Activated T-helper 17 cell treated with anti-CD3 and anti-CD28 coated beads, Interleukin-2, amount 50 U/mL, for 72 hours (primary cell): ENCODE data around the gene ACOXL. TPM values are rescaled to one million over a fixed set of nuclear protein-coding genes. Genes with fewer than 3 reads are reported as not detected.
"Not testable (repeated sequence)": the region's sequence is repeated elsewhere in the genome, so short reads cannot be mapped to it uniquely, and the experiment has no call there.

Source experiments
- ATAC-seq: fragments of 150-1000 bp; cut with Tn5 transposase; replicated peaks from 2 replicates; pipeline ENCODE4 v1.10.0; 2021; ENCODE audit warnings: mild to moderate bottlenecking, moderate library complexity
- H3K27ac Mint-ChIP-seq: one replicate; pipeline ENCODE4 v1.8.0; 2022; ENCODE audit warnings: mixed read lengths
- H3K27me3 Mint-ChIP-seq: one replicate; pipeline ENCODE4 v1.8.0; 2022; ENCODE audit warnings: mixed read lengths
- H3K36me3 Mint-ChIP-seq: one replicate; pipeline ENCODE4 v1.8.0; 2022; ENCODE audit warnings: low read depth, mild to moderate bottlenecking, mixed read lengths
- H3K4me1 Mint-ChIP-seq: one replicate; pipeline ENCODE4 v1.8.0; 2022; ENCODE audit warnings: mixed read lengths
- H3K4me3 Mint-ChIP-seq: one replicate; pipeline ENCODE4 v1.8.0; 2022; ENCODE audit warnings: mild to moderate bottlenecking, mixed read lengths
- H3K9me3 Mint-ChIP-seq: one replicate; pipeline ENCODE4 v1.8.0; 2022; ENCODE audit warnings: mixed read lengths
- total RNA-seq, 2 donors: library from RNA; stranded (reverse); gene quantifications; one replicate each; pipeline ENCODE4 v1.2.3, GENCODE V29; 2022

Gene ACOXL
- total RNA-seq, 2 donors from 2014 or later, result 0.34 TPM; not detected in 1

GRCh38 chr2:111042772-111043771 lies 310.7 kb downstream of the ACOXL start:
- Mint-ChIP-seq H3K4me3 (peak overlapping the region; percentile 33), H3K9me3 (no peaks in the 10 kb centered on the region), H3K36me3 (no peaks in the 10 kb centered on the region), H3K27me3 (peaks cover 48% of the 10 kb centered on the region), H3K27ac (no peak overlapping the region), H3K4me1 (peaks cover 14% of the 10 kb centered on the region)
- peak; percentile 86 for ATAC-seq

GRCh38 chr2:111044066-111044465 lies 311.7 kb downstream of the ACOXL start:
- Mint-ChIP-seq H3K4me3 (no peak overlapping the region), H3K36me3 (no peaks in the 10 kb centered on the region), H3K4me1 (peaks cover 14% of the 10 kb centered on the region), H3K27ac (no peak overlapping the region), H3K9me3 (no peaks in the 10 kb centered on the region), H3K27me3 (peaks cover 48% of the 10 kb centered on the region)
- no peak for ATAC-seq

GRCh38 chr2:111045236-111045635 lies 312.9 kb downstream of the ACOXL start:
- Mint-ChIP-seq H3K27me3 (peaks cover 43% of the 10 kb centered on the region), H3K4me1 (peaks cover 16% of the 10 kb centered on the region)
- H3K9me3 Mint-ChIP-seq, H3K36me3 Mint-ChIP-seq, ATAC-seq, H3K27ac Mint-ChIP-seq, H3K4me3 Mint-ChIP-seq: not testable (repeated sequence)

GRCh38 chr2:111045771-111046444 lies 313.5 kb downstream of the ACOXL start:
- Mint-ChIP-seq H3K36me3 (no peaks in the 10 kb centered on the region), H3K9me3 (no peaks in the 10 kb centered on the region), H3K27ac (no peak overlapping the region), H3K4me1 (peaks cover 22% of the 10 kb centered on the region), H3K27me3 (peaks cover 43% of the 10 kb centered on the region), H3K4me3 (no peak overlapping the region)
- ATAC-seq, result no peak

- Mint-ChIP-seq H3K4me1 (peaks cover 27% of the 10 kb centered on the region), H3K9me3 (no peaks in the 10 kb centered on the region), H3K4me3 (no peak overlapping the region), H3K27ac (no peak overlapping the region), H3K27me3 (peaks cover 40% of the 10 kb centered on the region), H3K36me3 (no peaks in the 10 kb centered on the region)
- ATAC-seq, result no peak
Observed at GRCh38 chr2:111046670-111047069, 314.3 kb downstream of the ACOXL start.

- no peak overlapping the region for H3K4me3 Mint-ChIP-seq
- H3K36me3 Mint-ChIP-seq, result no peaks in the 10 kb centered on the region
- peak overlapping the region; percentile 51 for H3K27ac Mint-ChIP-seq
- no peaks in the 10 kb centered on the region for H3K9me3 Mint-ChIP-seq
- peaks cover 46% of the 10 kb centered on the region for H3K27me3 Mint-ChIP-seq
- peaks cover 12% of the 10 kb centered on the region for H3K4me1 Mint-ChIP-seq
- no peak for ATAC-seq
Observed at GRCh38 chr2:111048856-111049768, 316.7 kb downstream of the ACOXL start.

- Mint-ChIP-seq H3K4me3 (peak overlapping the region; percentile 19), H3K27ac (peak overlapping the region; percentile 51), H3K4me1 (peaks cover 15% of the 10 kb centered on the region), H3K27me3 (peaks cover 44% of the 10 kb centered on the region), H3K36me3 (no peaks in the 10 kb centered on the region), H3K9me3 (no peaks in the 10 kb centered on the region)
- peak; percentile 82 for ATAC-seq
Observed at GRCh38 chr2:111049792-111050640, 317.6 kb downstream of the ACOXL start.

- Mint-ChIP-seq H3K4me1 (peaks cover 21% of the 10 kb centered on the region), H3K27me3 (peaks cover 47% of the 10 kb centered on the region), H3K27ac (peak overlapping the region; percentile 51), H3K9me3 (no peaks in the 10 kb centered on the region), H3K4me3 (peak overlapping the region; percentile 19), H3K36me3 (no peaks in the 10 kb centered on the region)
- ATAC-seq, result peak; percentile 8
Observed at GRCh38 chr2:111050701-111051376, 318.5 kb downstream of the ACOXL start.

- Mint-ChIP-seq H3K27me3 (peaks cover 35% of the 10 kb centered on the region), H3K27ac (no peak overlapping the region), H3K36me3 (no peaks in the 10 kb centered on the region), H3K4me3 (no peak overlapping the region), H3K9me3 (no peaks in the 10 kb centered on the region), H3K4me1 (peaks cover 21% of the 10 kb centered on the region)
- ATAC-seq, result no peak
Observed at GRCh38 chr2:111052621-111053020, 320.2 kb downstream of the ACOXL start.

GRCh38 chr2:111053266-111053665 lies 320.9 kb downstream of the ACOXL start:
- ATAC-seq, result no peak
- H3K4me3 Mint-ChIP-seq, result no peak overlapping the region
- peaks cover 21% of the 10 kb centered on the region for H3K4me1 Mint-ChIP-seq
- H3K9me3 Mint-ChIP-seq, result no peaks in the 10 kb centered on the region
- peaks cover 31% of the 10 kb centered on the region for H3K27me3 Mint-ChIP-seq
- no peaks in the 10 kb centered on the region for H3K36me3 Mint-ChIP-seq
- H3K27ac Mint-ChIP-seq, result no peak overlapping the region

GRCh38 chr2:111053825-111054515 lies 321.6 kb downstream of the ACOXL start:
- no peak for ATAC-seq
- no peaks in the 10 kb centered on the region for H3K9me3 Mint-ChIP-seq
- peaks cover 21% of the 10 kb centered on the region for H3K4me1 Mint-ChIP-seq
- H3K27ac Mint-ChIP-seq, result no peak overlapping the region
- no peak overlapping the region for H3K4me3 Mint-ChIP-seq
- H3K36me3 Mint-ChIP-seq, result no peaks in the 10 kb centered on the region
- peaks cover 26% of the 10 kb centered on the region for H3K27me3 Mint-ChIP-seq

GRCh38 chr2:111054791-111055691 lies 322.7 kb downstream of the ACOXL start:
- no peaks in the 10 kb centered on the region for H3K36me3 Mint-ChIP-seq
- peak; percentile 95 for ATAC-seq
- peaks cover 29% of the 10 kb centered on the region for H3K27me3 Mint-ChIP-seq
- H3K27ac Mint-ChIP-seq, result peak overlapping the region; percentile 34
- no peaks in the 10 kb centered on the region for H3K9me3 Mint-ChIP-seq
- H3K4me3 Mint-ChIP-seq, result no peak overlapping the region
- H3K4me1 Mint-ChIP-seq, result peaks cover 21% of the 10 kb centered on the region
